Colon (tissue), 2 donors: ENCODE data around the gene SWSAP1.
"Not testable (repeated sequence)": the region's sequence is repeated elsewhere in the genome, so short reads cannot be mapped to it uniquely, and the experiment has no call there.

ENCODE experiments used
- FAIRE-seq: peaks from 2 replicates; lab custom pipeline; 2012; peaks lifted over from hg19 to GRCh38; lab: Jason Lieb, UNC
- donor health status: control.
- donor health status: control.

The SWSAP1 gene

GRCh38 chr19:11374433-11375142, at the start of gene SWSAP1:
Gene SWSAP1 (plus strand): TSS chr19:11374666. CDS start chr19:11374681, 15 bp downstream.
- FAIRE-seq: no peak

- FAIRE-seq: no peak
Measured at GRCh38 chr19:11324748-11325389, 49.6 kb upstream of the SWSAP1 start.

GRCh38 chr19:11325544-11325943, 48.9 kb upstream of the SWSAP1 start:
- FAIRE-seq: no peak

GRCh38 chr19:11330127-11330526, 44.3 kb upstream of the SWSAP1 start:
- FAIRE-seq: no peak

- no peak for FAIRE-seq
Measured at GRCh38 chr19:11331502-11331901, 43.0 kb upstream of the SWSAP1 start.

- FAIRE-seq: no peak
Measured at GRCh38 chr19:11332822-11333221, 41.6 kb upstream of the SWSAP1 start.

- not testable (repeated sequence) for FAIRE-seq
Measured at GRCh38 chr19:11333838-11334237, 40.6 kb upstream of the SWSAP1 start.

- FAIRE-seq: no peak
Measured at GRCh38 chr19:11335449-11336146, 38.9 kb upstream of the SWSAP1 start.

GRCh38 chr19:11337080-11337479, 37.4 kb upstream of the SWSAP1 start:
- FAIRE-seq: no peak

- FAIRE-seq: no peak
Measured at GRCh38 chr19:11338121-11338520, 36.3 kb upstream of the SWSAP1 start.

- FAIRE-seq: no peak
Measured at GRCh38 chr19:11338569-11339253, 35.8 kb upstream of the SWSAP1 start.

GRCh38 chr19:11339254-11340098, 35.0 kb upstream of the SWSAP1 start, which contains the start of gene RAB3D:
Gene RAB3D (minus strand): TSS chr19:11339657. CDS start chr19:11337399, 2,258 bp downstream.
- no peak for FAIRE-seq

GRCh38 chr19:11340099-11340467, 34.4 kb upstream of the SWSAP1 start:
- FAIRE-seq: not testable (repeated sequence)

- FAIRE-seq: no peak
Measured at GRCh38 chr19:11342429-11342828, 32.0 kb upstream of the SWSAP1 start.

- FAIRE-seq: no peak
Measured at GRCh38 chr19:11345122-11345803, 29.2 kb upstream of the SWSAP1 start.

GRCh38 chr19:11346104-11346940, 28.1 kb upstream of the SWSAP1 start, which contains the start of the genes CCDC159 and TMEM205:
Gene CCDC159 (plus strand): TSS chr19:11346519. CDS start chr19:11346607, 88 bp downstream.
Gene TMEM205 (minus strand): TSS chr19:11346268. CDS start chr19:11345619, 649 bp downstream.
- peak; percentile 96 for FAIRE-seq

GRCh38 chr19:11347546-11348039, 26.9 kb upstream of the SWSAP1 start:
- no peak for FAIRE-seq

- FAIRE-seq: no peak
Measured at GRCh38 chr19:11349171-11349570, 25.3 kb upstream of the SWSAP1 start.

- FAIRE-seq: not testable (repeated sequence)
Measured at GRCh38 chr19:11354102-11354501, 20.4 kb upstream of the SWSAP1 start.
